SK-N-MC (cell line): ENCODE measurements around the gene ADCY2.

Experiments used
- DNase-seq: peaks from one replicate; pipeline ENCODE4 v3.0.0-alpha.2; 2011; ENCODE audit warnings: low read depth, low spot score
- H3K27ac ChIP-seq: fragments of 200-600 bp; sonication (generic); 2 replicates; pipeline ENCODE4 v1.5.1; 2016; ENCODE audit warnings: mixed run types
- H3K36me3 ChIP-seq: fragments of 200-600 bp; sonication (generic); 2 replicates; pipeline ENCODE4 v1.6.1; 2017; ENCODE audit warnings: antibody characterized with exemption, low read length, mixed read lengths; ENCODE audit not compliant: insufficient read depth
- H3K4me3 ChIP-seq: fragments of 200-600 bp; sonication (generic); 2 replicates; pipeline ENCODE4 v1.5.1; 2016
- H3K9ac ChIP-seq: fragments of 200-600 bp; sonication (generic); 2 replicates; pipeline ENCODE4 v1.8.0; 2017; ENCODE audit warnings: mixed run types, mixed read lengths; ENCODE audit not compliant: insufficient read length
- H3K9me3 ChIP-seq: fragments of 200-600 bp; sonication (generic); 2 replicates; pipeline ENCODE4 v1.6.1; 2017; ENCODE audit warnings: low read depth, mild to moderate bottlenecking, antibody characterized with exemption, low read length, moderate library complexity, mixed read lengths
- EZH2 ChIP-seq: fragments of 200-600 bp; sonication (generic); IDR thresholded peaks from one replicate; pipeline ENCODE4 v1.6.1; 2017; ENCODE audit warnings: antibody characterized with exemption
- FOXP2 ChIP-seq: optimal IDR thresholded peaks from 2 replicates; pipeline ENCODE3; 2011; ENCODE audit warnings: mild to moderate bottlenecking, moderate library complexity; ENCODE audit not compliant: insufficient read depth; ENCODE audit errors: extremely low read length, control extremely low read depth
- POLR2AphosphoS5 ChIP-seq: IDR thresholded peaks from 2 replicates; pipeline ENCODE4 v1.6.1; 2012; ENCODE audit warnings: mild to moderate bottlenecking, low read depth, low read length, borderline replicate concordance

The ADCY2 gene

DNA sequence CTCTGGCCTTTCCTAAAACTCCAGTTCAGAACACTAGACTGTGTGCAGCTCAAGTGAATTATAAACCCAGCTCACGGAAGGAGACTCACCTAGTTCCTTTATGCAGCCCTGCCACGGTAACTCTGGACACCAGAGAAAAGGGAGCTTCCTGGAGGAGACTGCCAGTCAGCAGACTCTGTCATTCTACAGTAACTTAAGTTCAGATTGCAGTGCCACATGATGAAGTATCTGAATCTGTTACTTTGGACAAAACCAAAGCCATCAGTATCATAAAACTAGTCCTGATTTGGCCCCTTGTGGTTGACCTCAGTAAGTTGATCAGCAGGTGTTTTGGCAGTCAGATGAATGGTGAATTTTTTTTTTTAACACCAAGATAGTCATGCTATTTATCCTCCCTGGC is 475.7 kb downstream of the ADCY2 start:
- no peak for DNase-seq
- peaks cover 56% of the 10 kb centered on the region for H3K36me3 ChIP-seq
- no peak overlapping the region for H3K4me3 ChIP-seq
- no peak overlapping the region for H3K9ac ChIP-seq
- no peak overlapping the region for H3K27ac ChIP-seq
- H3K9me3 ChIP-seq = no peaks in the 10 kb centered on the region
- TF ChIP-seq POLR2AphosphoS5 = no peak
- TF ChIP-seq FOXP2 = no peak
- no peak for TF ChIP-seq EZH2

DNA sequence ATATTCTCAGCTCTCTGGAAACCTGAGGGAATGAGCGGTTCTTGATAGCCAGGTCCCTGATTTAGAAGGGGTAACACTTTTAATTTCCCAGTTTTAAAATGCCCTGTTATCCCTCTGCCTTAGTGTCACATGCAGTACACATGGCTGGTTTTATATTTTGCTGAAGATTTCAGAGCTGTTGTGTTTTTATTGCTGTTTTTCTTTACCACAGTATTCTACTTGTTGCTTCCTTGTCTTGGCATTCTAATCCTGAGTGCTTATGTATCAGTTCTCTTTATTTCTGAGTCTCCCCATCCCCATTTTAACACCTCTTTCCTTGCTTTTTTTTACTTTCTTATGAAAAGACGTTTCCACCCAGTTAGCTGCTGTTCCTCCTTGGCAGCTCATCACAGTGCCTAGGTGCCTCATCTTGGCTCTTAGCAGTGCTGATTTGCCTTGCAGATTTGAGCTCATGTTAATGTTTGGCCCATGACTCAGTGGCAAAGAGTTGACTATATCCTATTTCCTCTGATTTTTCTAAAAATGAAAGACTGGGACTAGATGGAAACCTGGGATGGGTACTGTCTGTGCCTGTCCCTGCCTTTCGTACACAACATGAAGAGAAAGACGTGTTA is 476.7 kb downstream of the ADCY2 start:
- Histone ChIP-seq H3K9ac (no peak overlapping the region), H3K4me3 (no peak overlapping the region), H3K36me3 (peaks cover 65% of the 10 kb centered on the region), H3K9me3 (no peaks in the 10 kb centered on the region), H3K27ac (no peak overlapping the region)
- TF ChIP-seq FOXP2 (no peak), POLR2AphosphoS5 (no peak), EZH2 (no peak)
- no peak for DNase-seq

DNA sequence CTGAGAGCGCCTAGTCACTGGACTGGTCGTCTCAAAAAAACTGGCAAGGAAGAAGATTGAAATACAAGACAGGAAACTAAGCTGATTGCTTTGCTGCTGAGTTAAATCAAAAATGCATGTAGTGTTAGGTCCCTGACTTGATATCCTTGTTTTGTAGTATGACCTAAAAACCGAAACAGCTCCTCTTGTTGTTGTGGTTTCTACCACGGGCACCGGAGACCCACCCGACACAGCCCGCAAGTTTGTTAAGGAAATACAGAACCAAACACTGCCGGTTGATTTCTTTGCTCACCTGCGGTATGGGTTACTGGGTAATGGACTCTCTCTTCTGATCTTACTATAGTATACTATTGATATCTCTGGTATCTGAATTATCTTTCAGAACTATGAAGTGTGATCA is 477.3 kb downstream of the ADCY2 start:
- H3K9me3 ChIP-seq = no peaks in the 10 kb centered on the region
- no peak overlapping the region for H3K4me3 ChIP-seq
- no peak overlapping the region for H3K9ac ChIP-seq
- no peak for TF ChIP-seq POLR2AphosphoS5
- no peak for TF ChIP-seq FOXP2
- TF ChIP-seq EZH2 = no peak
- DNase-seq = no peak
- H3K27ac ChIP-seq = no peak overlapping the region
- H3K36me3 ChIP-seq = peaks cover 71% of the 10 kb centered on the region

DNA sequence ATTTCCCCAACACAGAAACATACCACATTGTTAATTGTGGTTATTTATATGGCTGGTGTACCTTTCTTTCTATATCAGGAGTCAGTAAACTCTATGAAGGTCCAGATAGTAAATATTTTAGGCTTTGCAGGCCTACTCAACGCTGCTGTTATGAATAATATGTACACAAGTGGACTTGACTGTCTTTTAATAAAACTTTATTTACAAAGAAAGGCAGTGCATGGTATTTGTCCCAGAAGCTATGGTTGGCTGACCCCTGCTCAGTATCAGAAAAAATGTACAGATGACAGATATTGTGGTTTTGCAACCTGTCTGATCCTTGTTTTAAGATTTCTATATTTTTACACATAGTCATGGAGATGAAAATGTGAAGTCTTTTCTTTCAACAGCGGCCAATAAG is 478.7 kb downstream of the ADCY2 start:
- Histone ChIP-seq H3K36me3 (peaks cover 80% of the 10 kb centered on the region), H3K9ac (no peak overlapping the region), H3K4me3 (no peak overlapping the region), H3K9me3 (no peaks in the 10 kb centered on the region), H3K27ac (no peak overlapping the region)
- no peak for DNase-seq
- TF ChIP-seq EZH2 (no peak), FOXP2 (no peak), POLR2AphosphoS5 (no peak)

DNA sequence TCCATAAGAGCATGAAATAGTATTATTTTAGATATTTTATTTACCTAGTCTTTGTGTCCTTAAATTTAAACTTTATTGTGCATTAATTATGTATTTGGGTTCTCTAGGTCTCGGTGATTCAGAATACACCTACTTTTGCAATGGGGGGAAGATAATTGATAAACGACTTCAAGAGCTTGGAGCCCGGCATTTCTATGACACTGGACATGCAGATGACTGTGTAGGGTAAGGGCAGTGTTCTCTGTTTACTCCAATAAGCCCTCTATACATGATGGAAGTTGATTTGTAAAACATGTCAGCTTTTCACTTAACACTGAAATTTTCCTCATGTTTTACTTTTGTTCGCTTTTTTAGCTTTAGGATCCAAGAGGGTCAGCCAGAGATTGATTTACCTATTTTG is 479.2 kb downstream of the ADCY2 start:
- no peak for DNase-seq
- no peak overlapping the region for H3K27ac ChIP-seq
- H3K4me3 ChIP-seq = no peak overlapping the region
- H3K9me3 ChIP-seq = no peaks in the 10 kb centered on the region
- no peak overlapping the region for H3K9ac ChIP-seq
- no peak for TF ChIP-seq FOXP2
- no peak for TF ChIP-seq POLR2AphosphoS5
- TF ChIP-seq EZH2 = no peak
- peaks cover 85% of the 10 kb centered on the region for H3K36me3 ChIP-seq

DNA sequence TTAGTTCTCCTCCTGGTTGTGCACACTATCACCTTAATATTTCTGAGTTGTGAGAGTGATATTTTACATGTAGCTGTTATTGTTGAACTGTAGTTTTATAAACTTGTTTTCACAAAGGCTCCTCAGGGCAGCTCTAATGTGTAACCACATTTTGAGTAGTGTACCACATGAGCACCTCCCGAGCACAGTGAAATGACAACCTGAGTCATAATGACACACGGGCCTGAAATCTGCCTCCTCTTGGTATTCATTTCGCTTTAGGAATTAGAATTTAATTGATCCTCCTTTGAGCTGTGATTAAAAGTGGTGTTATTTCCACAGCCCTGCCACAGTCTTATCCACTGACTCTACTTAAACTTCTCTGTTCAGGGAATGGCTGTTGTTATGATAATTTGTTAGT is 480.9 kb downstream of the ADCY2 start:
- no peaks in the 10 kb centered on the region for H3K9me3 ChIP-seq
- no peak overlapping the region for H3K9ac ChIP-seq
- H3K4me3 ChIP-seq = no peak overlapping the region
- DNase-seq = no peak
- H3K36me3 ChIP-seq = peaks cover 83% of the 10 kb centered on the region
- TF ChIP-seq FOXP2 (no peak), EZH2 (no peak), POLR2AphosphoS5 (no peak)
- no peak overlapping the region for H3K27ac ChIP-seq

DNA sequence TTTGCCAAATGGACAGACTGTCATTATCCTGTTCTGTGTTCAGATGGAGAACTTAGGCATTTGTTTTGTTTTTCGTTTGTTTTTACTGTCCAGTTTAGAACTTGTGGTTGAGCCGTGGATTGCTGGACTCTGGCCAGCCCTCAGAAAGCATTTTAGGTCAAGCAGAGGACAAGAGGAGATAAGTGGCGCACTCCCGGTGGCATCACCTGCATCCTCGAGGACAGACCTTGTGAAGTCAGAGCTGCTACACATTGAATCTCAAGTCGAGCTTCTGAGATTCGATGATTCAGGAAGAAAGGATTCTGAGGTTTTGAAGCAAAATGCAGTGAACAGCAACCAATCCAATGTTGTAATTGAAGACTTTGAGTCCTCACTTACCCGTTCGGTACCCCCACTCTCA is 481.9 kb downstream of the ADCY2 start:
- Histone ChIP-seq H3K27ac (no peak overlapping the region), H3K9me3 (no peaks in the 10 kb centered on the region), H3K4me3 (no peak overlapping the region), H3K9ac (no peak overlapping the region), H3K36me3 (peaks cover 84% of the 10 kb centered on the region)
- TF ChIP-seq EZH2 (no peak), POLR2AphosphoS5 (no peak), FOXP2 (no peak)
- DNase-seq = no peak

DNA sequence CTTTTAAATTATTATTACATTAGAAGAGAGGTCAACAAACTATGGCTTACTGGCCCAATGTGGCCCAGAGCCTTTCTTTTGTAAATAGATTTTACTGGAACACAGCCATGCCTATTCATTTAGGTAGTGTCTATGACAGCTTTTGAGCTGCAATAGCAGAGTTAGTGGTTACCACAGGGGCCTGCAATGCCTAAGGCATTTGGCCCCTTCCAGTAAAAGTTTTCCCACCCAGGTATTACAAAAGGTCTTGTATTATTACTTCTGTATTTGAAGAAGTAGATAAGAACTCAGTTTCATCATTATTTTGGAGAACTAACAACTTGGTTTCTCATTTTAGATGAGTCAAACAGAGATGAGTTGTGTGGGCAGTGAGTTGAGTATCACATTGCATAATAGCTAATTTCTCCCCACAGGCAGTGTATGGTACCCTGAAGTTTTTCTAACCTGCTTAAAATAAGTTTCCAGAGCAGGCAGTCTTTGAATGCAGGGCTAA is 482.5 kb downstream of the ADCY2 start:
- Histone ChIP-seq H3K36me3 (peaks cover 86% of the 10 kb centered on the region), H3K9ac (no peak overlapping the region), H3K9me3 (no peaks in the 10 kb centered on the region), H3K4me3 (no peak overlapping the region; the same call in 1 of the 2 replicates), H3K27ac (no peak overlapping the region)
- no peak for TF ChIP-seq FOXP2
- TF ChIP-seq POLR2AphosphoS5 = no peak
- no peak for DNase-seq
